Fibroblast of mammary gland (primary cell): ENCODE results near the gene TMEM18.

Experiments used
- DNase-seq: peaks from one replicate; pipeline ENCODE4 v3.0.0-alpha.2; 2010; ENCODE audit warnings: low read depth
- H3K4me3 ChIP-seq: 2 replicates; pipeline ENCODE4 v1.5.1; 2011; ENCODE audit warnings: low read depth, mild to moderate bottlenecking, low read length, moderate library complexity; ENCODE audit not compliant: control insufficient read depth
- TF ChIP-seq, protein P1 (sequence below): conservative IDR thresholded peaks from 2 replicates; pipeline ENCODE4 v1.5.1; 2011; ENCODE audit warnings: low read depth, low read length, inconsistent platforms; ENCODE audit not compliant: control insufficient read depth, insufficient read depth

The TMEM18 gene

DNA sequence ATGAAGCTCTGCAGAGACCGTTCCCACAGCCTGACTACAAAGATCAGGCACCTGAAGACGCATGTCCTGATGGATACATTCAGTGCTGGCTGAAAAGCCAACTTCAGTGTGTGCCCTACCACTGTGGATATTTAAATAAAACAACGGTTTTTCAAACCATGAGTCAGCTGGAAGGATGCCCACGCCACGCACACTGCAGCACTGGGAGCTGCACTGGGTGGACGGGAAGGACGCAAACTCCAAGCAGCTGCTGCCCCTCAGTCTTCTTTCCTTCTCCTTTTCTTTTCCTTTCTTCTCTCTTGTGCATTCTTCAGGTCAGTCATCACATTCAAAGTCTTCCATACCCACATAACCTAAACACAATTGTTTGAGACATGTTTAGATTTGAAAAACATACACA is 7.9 kb downstream of the TMEM18 start:
- TF ChIP-seq, protein P1, sequence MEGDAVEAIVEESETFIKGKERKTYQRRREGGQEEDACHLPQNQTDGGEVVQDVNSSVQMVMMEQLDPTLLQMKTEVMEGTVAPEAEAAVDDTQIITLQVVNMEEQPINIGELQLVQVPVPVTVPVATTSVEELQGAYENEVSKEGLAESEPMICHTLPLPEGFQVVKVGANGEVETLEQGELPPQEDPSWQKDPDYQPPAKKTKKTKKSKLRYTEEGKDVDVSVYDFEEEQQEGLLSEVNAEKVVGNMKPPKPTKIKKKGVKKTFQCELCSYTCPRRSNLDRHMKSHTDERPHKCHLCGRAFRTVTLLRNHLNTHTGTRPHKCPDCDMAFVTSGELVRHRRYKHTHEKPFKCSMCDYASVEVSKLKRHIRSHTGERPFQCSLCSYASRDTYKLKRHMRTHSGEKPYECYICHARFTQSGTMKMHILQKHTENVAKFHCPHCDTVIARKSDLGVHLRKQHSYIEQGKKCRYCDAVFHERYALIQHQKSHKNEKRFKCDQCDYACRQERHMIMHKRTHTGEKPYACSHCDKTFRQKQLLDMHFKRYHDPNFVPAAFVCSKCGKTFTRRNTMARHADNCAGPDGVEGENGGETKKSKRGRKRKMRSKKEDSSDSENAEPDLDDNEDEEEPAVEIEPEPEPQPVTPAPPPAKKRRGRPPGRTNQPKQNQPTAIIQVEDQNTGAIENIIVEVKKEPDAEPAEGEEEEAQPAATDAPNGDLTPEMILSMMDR: no peak
- peak; percentile 68 for DNase-seq
- H3K4me3 ChIP-seq: no peak overlapping the region

DNA sequence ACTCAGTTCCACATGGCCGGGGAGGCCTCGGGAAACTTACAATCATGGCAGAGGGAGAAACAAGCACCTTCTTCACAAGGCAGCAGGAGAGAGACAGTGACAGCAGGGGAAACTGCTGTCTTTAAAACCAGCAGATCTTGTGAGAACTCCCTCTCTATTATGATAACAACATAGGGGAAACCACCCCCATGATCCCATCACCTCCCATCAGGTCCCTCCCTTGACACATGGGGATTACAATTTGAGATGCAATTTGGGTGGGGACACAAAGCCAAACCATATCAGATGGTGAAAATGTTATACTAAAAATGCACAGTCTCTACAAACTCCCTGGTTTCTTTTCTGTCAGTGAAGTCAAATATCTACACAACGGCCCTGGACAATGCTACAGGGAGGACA is 9.2 kb downstream of the TMEM18 start:
- TF ChIP-seq, protein P1: no peak
- DNase-seq: no peak
- H3K4me3 ChIP-seq: no peak overlapping the region

DNA sequence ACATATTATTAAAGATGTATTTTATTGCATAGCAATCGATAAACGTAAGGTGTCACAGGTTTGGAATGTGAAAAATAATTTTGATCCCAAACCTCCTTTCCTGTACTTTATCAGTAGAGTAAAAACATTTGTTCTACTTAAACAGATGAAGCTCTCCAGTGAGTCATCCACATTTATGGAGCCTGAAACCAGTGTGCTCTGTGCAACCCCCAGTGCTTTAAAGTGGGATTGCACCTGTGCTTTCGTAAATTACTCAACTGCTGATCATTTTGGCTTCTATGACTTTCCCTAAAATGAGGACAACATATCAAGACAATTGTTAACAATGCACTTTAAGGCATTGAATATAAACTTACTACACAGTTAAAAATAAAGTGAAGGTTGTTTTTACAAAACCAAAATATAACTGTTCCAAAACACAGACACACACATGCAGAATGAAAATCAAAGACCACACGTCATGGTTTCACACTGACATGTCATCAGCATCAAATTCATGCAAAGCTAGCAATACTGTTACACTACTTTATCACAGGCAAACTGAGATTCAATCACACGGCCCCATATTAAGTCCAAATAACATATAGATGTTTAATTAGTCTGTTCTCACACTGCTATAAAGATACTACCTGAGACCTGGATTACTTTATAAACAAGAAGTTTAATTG is 9.7 kb downstream of the TMEM18 start:
- TF ChIP-seq, protein P1: peak; percentile 83
- H3K4me3 ChIP-seq: no peak overlapping the region
- DNase-seq: peak; percentile 83

DNA sequence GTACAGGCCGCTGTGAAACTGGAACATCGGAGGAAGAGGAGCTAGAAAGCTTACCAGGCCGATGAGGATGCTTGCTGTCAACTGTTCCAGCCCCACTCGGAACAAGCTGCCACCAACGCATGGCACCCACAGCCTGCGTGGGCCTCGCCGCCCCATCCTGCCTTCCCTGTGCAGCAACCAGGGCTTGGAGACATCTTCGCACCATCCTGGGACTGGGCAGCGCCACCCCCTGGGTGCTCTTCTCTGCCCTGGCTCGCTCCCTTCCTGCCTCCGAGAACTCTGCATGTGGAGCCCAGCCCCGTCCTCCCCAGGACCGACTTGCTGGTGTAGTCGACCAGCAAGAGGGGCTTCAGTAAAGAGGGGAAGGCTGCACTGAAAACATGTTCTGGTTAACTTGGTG is 10.8 kb downstream of the TMEM18 start:
- no peak for DNase-seq
- TF ChIP-seq, protein P1: no peak
- no peak overlapping the region for H3K4me3 ChIP-seq

DNA sequence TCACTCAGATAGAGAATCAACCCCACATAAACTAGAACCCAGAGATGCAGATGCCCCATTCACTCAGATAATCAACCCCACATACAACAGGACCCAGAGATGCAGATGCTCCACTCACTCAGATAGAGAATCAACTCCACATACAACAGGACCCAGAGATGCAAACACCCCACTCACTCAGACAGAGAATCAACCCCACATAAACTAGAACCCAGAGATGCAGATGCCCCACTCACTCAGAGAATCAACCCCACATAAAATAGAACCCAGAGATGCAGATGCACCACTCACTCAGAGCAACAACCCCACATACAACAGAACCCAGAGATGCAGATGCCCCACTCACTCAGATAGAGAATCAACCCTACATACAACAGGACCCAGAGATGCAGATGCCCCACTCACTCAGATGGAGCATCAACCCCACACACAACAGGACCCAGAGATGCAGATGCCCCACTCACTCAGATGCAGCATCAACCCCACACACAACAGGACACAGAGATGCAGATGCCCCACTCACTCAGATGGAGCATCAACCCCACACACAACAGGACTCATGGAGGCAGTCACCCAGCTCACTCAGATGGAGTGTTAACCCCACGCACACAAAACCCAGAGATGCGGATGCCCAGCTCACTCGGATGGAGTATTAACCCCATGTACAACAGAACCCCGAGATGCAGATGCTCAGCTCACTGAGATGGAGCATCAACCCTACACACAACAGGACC is 11.7 kb downstream of the TMEM18 start:
- TF ChIP-seq, protein P1: no peak
- DNase-seq: no peak
- H3K4me3 ChIP-seq: no peak overlapping the region

DNA sequence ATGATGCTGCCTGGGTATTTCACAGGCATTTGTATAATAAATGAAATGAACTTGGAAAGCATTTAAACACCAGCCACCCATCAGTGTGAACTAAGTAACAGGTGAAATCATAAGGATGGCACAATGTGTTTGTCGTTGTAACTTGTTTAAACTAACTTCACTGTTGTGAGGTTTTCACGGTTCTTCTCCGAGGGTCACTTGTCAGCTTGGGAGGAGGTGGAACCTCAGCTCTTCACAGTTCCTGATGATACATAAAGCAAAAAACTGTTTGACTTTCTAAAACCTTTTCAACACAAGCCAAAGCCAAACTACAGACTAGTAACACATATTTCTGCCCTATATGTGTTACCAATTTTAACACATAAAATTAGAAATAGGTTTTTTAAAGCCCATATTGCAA is 13.1 kb downstream of the TMEM18 start:
- no peak overlapping the region for H3K4me3 ChIP-seq
- TF ChIP-seq, protein P1: no peak
- no peak for DNase-seq
